Stimulated activated CD8-positive, alpha-beta memory T cell treated with anti-CD3 and anti-CD28 coated beads, Interleukin-7, amount 100 ng/mL, for 48 hours (primary cell): ENCODE measurements around the gene MAGI1.
"Not testable (repeated sequence)": the region's sequence is repeated elsewhere in the genome, so short reads cannot be mapped to it uniquely, and the experiment has no call there.

ENCODE experiments used
- DNase-seq, 2 donors: peaks; one replicate each; pipeline ENCODE4 v3.0.0-alpha.2; 2020; ENCODE audit warnings: low read depth in 1 of 2; ENCODE audit errors: extremely low read depth in 1 of 2

Gene MAGI1

GRCh38 chr3:65516998-65517397 is 521.7 kb downstream of the MAGI1 start:
- DNase-seq: no peak

DNA sequence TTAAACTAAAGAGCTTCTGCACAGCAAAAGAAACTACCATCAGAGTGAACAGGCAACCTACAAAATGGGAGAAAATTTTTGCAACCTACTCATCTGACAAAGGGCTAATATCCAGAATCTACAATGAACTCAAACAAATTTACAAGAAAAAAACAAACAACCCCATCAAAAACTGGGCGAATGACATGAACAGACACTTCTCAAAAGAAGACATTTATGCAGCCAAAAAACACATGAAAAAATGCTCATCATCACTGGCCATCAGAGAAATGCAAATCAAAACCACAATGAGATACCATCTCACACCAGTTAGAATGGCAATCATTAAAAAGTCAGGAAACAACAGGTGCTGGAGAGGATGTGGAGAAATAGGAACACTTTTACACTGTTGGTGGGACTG is 524.4 kb downstream of the MAGI1 start:
- not testable (repeated sequence) for DNase-seq

- DNase-seq: not testable (repeated sequence)
Measured at GRCh38 chr3:65509423-65509794, 529.3 kb downstream of the MAGI1 start.

GRCh38 chr3:65508750-65509422 is 529.8 kb downstream of the MAGI1 start:
- DNase-seq: no peak

DNA sequence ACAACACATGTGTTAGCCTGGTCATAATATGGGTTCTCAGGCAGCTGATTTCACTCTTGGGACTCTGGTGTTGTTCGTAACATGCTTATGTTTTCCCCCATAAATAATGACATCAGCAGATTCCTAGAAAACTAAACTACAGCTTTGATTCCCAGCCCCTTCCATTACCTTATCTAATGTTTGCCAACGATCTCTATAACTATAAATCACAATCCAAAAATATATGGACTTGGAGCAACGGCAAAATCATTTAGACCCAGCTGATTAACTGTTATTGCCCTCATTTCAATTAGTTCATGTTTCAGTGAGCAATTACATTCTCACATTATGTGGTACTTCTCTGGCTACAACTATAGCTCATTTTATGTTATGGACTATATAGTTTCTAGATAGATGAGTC is 531.3 kb downstream of the MAGI1 start:
- no peak for DNase-seq

DNA sequence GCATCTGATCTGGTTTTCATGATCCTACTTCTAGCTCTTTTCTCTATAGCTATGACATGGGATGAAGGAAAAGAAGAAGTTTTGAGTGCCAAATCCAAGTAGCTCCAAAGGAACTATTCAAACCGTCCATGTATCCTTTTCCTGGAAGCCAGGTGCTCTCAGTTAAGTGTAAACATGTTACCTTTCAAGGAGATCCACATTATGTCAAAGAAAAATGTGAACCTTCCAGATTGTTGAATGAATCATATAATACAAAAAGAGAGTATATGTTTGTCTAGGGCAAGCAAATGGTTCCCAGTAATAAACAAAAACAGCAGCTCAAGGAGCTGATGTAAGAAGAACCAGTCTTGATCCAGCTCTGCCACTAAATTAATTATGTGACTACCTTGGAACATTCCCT is 534.9 kb downstream of the MAGI1 start:
- DNase-seq: no peak

- no peak for DNase-seq
Measured at GRCh38 chr3:65502526-65502925, 536.2 kb downstream of the MAGI1 start.

- DNase-seq: no peak
Measured at GRCh38 chr3:65500398-65501306, 538.1 kb downstream of the MAGI1 start.

DNA sequence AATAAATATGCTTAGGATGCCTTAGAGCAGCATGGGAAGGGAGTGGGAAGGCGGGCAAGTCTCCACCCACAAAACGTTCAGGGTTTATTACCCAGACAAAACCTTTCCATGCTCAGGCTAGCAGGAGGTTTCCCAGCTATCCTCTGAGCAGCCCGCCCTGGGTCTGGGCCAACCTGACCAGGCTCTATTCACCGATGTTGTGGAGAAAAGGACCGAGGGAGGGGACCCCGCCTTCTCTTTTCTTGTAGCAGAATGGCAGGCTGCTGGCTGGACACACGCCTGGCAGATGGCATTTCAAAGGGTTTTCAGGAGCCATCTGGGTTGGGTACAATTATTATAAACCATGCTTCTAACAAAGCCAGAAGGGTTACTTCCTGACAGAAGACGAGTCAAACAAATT is 540.9 kb downstream of the MAGI1 start:
- DNase-seq: no peak

DNA sequence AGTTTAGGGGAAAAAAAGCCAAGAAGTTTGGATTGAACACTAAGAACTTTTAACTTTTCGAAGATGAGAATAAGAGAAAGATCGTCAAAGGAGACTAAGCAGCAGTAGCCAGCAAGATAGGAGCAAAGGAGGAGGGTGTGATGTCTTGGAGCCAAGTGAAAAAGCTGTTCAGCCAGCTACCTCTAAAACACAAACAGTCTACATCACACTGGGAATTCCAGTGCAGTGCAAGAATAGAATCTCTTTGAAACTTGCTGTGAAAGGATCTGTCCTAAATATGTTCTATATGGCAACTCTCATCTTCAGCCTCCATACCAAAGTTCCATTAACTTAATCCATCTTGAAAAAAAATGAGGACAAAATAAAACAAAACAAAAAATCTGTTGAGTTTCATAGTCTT is 541.5 kb downstream of the MAGI1 start:
- DNase-seq: no peak

DNA sequence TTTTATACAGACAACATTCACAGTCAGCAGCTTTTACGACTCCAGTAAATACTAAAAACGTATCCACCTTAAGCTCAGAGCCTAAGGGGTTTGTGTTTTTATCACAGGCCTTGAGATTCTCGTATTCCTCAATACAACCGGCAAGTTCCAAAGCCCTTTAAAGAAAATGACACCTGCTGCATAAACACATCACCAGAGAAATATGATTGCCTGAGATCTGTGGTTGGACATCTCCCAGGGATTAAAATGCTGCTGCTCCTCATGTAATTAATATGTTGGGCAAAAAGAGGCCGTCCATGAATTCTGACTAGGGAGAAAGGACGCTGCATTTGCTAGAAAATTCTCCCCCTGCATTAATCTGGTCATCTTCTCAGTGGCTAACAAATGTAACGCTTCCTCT is 544.8 kb downstream of the MAGI1 start:
- DNase-seq: no peak

DNA sequence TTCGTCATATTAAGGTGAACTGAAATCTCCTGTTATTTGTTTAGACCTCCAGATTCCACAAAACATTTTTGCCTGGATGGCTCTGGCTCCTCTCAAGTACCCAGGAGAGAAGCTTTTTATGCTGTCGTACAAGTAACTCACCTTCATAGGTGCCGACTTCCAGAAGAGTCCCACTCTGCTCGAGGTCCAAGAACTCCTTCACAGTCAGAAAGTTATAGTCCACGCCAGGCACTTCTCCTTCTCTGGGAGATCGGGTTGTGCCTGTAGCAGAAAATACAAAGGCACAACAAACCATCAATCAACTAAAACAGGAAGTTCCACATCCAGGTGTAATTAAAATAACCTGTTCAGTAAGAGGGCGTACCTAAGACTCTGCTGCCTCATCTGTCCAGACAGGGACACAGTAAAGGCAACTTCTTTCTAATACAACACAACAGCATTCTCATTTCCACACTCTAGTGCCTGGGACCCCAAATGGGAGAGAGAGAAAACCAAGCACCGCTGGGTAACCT is 545.3 kb downstream of the MAGI1 start:
- DNase-seq: no peak

DNA sequence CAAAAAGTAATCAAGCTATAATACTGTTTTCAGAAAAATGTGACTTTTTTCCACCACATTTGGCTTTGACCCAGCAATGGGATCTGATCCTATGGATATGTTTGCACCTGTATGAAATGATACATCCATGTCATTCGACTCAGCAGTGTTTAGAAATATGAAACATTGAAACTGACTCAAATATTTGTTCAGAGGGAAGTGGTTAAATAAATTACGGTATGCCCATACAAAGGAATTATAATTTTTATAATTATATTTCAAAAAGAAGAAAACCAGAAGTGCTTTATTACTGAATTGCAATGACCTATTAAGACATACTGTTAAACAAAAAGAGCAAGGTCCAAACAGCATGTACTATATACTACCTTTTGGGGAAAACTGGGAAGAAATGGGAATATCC is 546.5 kb downstream of the MAGI1 start:
- no peak for DNase-seq

GRCh38 chr3:65490114-65490513 is 548.6 kb downstream of the MAGI1 start:
- no peak for DNase-seq

DNA sequence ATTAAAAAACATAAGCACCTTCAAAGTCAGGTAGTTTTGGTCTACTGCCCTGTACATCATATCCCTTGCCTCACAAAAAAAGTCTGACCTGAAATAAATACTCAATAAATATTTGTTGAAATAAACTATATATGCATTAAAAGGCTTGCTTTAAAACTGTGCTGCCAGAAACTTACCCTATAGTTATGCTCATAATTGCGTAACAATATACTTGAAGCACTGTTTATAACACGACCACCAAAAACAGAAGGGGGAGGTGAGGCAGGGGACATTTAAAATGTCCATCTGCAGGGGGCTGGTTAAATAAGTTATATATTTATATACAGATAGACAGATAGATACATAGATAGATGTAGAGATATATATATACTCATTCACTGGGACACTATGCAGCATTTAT is 549.5 kb downstream of the MAGI1 start:
- no peak for DNase-seq

- DNase-seq: no peak
Measured at GRCh38 chr3:65485826-65486469, 552.8 kb downstream of the MAGI1 start.

- no peak for DNase-seq
Measured at GRCh38 chr3:65484964-65485363, 553.8 kb downstream of the MAGI1 start.

DNA sequence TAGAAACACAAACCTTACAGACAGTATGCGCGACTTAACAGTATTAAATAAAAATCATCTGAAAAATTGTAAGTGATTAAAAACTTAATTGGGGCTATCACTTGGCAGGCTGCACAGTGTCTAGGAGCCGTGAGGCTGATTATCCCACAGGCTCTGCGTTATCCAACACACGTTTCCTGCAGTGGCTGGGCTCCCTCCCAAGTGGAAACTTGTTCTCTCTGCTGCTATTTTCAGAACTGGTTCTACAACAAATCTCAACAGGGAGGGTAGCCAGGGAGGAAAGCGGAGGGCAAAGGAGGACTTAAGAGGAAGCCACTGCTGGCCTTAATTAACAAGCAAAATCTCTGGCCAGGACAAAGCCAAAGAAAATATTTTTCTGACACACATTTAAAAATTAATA is 555.2 kb downstream of the MAGI1 start:
- DNase-seq: no peak

DNA sequence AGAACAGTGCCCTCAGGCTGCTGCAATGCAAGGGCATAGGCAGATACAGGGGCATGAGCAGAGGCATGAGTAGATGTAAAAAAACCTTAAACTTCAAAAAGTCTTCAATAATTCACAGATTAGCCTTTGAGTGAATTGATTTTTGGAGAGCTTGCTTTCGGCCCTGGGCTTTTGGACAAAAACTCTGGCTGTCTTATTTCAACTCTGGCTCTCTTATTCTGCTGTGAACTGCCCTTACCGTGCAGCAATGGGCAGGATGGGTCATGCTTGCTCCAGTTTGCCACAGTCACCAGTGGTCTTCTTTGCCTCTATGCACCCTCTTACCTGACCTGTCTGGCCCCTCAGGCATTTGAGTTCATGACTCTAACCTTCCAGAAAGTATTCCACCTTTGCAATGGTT is 555.7 kb downstream of the MAGI1 start:
- DNase-seq: no peak

- no peak for DNase-seq
Measured at GRCh38 chr3:65481085-65481484, 557.6 kb downstream of the MAGI1 start.

DNA sequence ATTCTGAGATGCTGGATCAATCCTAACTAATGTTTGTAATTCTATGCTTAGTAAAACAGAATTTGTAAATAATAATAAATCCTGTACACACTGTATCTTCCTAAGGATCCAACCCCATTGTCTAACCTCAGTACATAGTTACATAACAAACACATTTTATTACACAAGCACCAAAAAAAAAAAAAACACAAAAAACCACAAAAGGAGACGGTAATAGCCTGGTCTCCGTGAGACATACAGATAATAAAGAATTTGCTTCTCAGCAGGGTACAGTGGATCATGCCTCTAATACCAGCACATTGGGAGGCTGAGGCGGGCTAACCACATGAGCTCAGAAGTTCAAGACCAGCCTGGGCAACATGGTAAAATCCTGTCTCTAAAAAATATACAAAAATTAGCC is 558.7 kb downstream of the MAGI1 start:
- no peak for DNase-seq
